Activated CD4-positive, alpha-beta T cell treated with anti-CD3 and anti-CD28 coated beads, Interleukin-2, amount 10 ng/mL, durations not matched to agents 7 days and 5 days (primary cell): ENCODE data around the gene CD28. TPM values are rescaled to one million over a fixed set of nuclear protein-coding genes. Genes with fewer than 3 reads are reported as not detected.

ENCODE experiments used
- CTCF ChIA-PET: fragments of 350-600 bp; sonication (Branson Sonifier 250); formaldehyde crosslinking; loops from one replicate; lab custom pipeline; 2021; ENCODE audit warnings: antibody characterized with exemption; lab: Charles Lee
- POLR2A ChIA-PET: fragments of 350-600 bp; sonication (Branson Sonifier 250); formaldehyde crosslinking; loops from one replicate; lab custom pipeline; 2021; ENCODE audit warnings: antibody characterized with exemption; lab: Charles Lee
- DNase-seq: peaks from one replicate; pipeline ENCODE4 v3.0.0-alpha.2; 2020
- H3K27ac Mint-ChIP-seq: one replicate; pipeline ENCODE4 v1.8.0; 2021; ENCODE audit warnings: mild to moderate bottlenecking, moderate library complexity, mixed read lengths
- H3K27me3 Mint-ChIP-seq: one replicate; pipeline ENCODE4 v1.8.0; 2021; ENCODE audit warnings: mixed read lengths
- H3K36me3 Mint-ChIP-seq: one replicate; pipeline ENCODE4 v1.8.0; 2021; ENCODE audit warnings: low read depth, mixed read lengths
- H3K4me1 Mint-ChIP-seq: one replicate; pipeline ENCODE4 v1.8.0; 2021; ENCODE audit warnings: mixed read lengths
- H3K4me3 Mint-ChIP-seq: one replicate; pipeline ENCODE4 v1.8.0; 2021; ENCODE audit warnings: mild to moderate bottlenecking, moderate library complexity, mixed read lengths
- H3K9me3 Mint-ChIP-seq: one replicate; pipeline ENCODE4 v1.8.0; 2021; ENCODE audit warnings: mixed read lengths
- total RNA-seq, 2 experiments: library from RNA; stranded (reverse); gene quantifications; one replicate each; pipeline ENCODE4 v1.2.3, GENCODE V29; 2021

Gene CD28
- 100 to 1,000 TPM; 151 to 163 TPM for total RNA-seq

GRCh38 chr2:203706403-203706802, at the start of gene CD28:
CD28 (plus strand) TSS chr2:203706639; CDS start chr2:203706697, 58 bp downstream.
- H3K36me3 Mint-ChIP-seq: peaks cover 47% of the 10 kb centered on the region

DNA sequence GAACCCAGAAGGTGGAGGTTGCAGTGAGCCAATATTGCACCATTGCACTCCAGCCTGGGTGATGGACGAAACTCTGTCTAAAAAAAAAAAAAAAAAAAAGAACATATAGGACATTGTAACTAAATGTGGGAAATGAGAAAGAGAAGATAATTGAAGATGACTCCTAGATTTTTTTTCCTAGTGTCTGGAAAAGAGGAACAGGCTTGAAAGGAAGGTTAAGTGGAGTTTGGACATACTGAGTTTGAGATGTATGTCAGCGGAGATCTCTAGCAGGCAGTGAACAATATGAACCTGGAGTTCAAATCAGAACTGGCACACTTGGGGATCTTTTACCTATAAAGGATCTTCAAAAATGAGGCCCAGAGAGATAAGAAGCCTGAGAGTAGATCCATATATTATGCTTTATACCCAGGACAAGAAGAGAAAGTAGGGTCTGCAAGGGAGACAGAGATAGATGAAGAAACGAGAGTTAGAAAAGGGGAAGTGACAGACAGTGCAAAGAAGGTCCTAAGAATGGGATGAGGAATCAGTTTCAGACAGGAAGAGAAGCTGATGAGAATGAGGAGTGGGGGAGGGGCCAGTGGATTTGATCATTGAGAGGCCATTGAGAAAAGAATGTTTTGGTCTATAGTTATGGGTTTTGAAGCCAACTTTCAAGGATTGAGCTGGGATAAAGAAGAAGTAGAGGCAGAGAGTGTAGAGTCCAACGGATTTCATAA, 46.9 kb upstream of the CD28 start:
- H3K27me3 Mint-ChIP-seq: peaks cover 2% of the 10 kb centered on the region
- no peak for DNase-seq
- no peaks in the 10 kb centered on the region for H3K36me3 Mint-ChIP-seq
- H3K9me3 Mint-ChIP-seq: peaks cover 5% of the 10 kb centered on the region
- no peak overlapping the region for H3K27ac Mint-ChIP-seq
- H3K4me1 Mint-ChIP-seq: peaks cover 45% of the 10 kb centered on the region
- H3K4me3 Mint-ChIP-seq: no peak overlapping the region
- ChIA-PET POLR2A (no interaction called here), CTCF (no interaction called here)

More at GRCh38 chr2:203706403-203706802, at the start of gene CD28:
- CTCF ChIA-PET: interaction anchor here (1.0 to 6.3 kb wide), 7 partner anchors 10 to 109 kb away, joined by 3 to 51 read pairs (median 4); no protein-coding TSS in a partner anchor
- peaks cover 41% of the 10 kb centered on the region for H3K4me1 Mint-ChIP-seq
- POLR2A ChIA-PET: interaction anchor here (0.6 to 1.5 kb wide), 8 partner anchors 24 to 1249 kb away, joined by 3 to 6 read pairs (median 4); no protein-coding TSS in a partner anchor
- peak; percentile 95 for DNase-seq
- H3K27ac Mint-ChIP-seq: peak within 1 kb of the TSS; percentile 99
- H3K4me3 Mint-ChIP-seq: peak within 1 kb of the TSS; percentile 92
- H3K9me3 Mint-ChIP-seq: peaks cover 9% of the 10 kb centered on the region
- H3K27me3 Mint-ChIP-seq: no peaks in the 10 kb centered on the region

DNA sequence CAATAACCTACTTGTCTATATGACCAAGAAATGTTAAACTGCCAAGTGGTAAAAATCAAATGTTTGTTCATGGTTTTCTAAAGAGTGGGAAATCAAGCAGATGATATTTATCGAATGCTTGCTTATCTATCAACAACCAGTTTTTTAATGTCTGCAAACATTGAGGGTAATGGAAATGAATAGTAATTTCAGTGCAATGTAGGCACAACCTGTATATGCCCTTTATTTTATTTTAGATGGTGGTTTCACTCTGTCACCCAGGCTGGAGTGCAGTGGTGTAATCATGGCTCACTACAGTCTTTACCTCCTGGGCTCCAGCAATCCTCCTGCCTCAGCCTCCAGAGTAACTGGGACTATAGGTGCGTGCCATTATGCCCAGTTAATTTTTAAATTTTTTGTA, 46.0 kb upstream of the CD28 start:
- no peak for DNase-seq
- no peaks in the 10 kb centered on the region for H3K36me3 Mint-ChIP-seq
- peaks cover 7% of the 10 kb centered on the region for H3K9me3 Mint-ChIP-seq
- no peak overlapping the region for H3K4me3 Mint-ChIP-seq
- H3K4me1 Mint-ChIP-seq: peaks cover 37% of the 10 kb centered on the region
- H3K27ac Mint-ChIP-seq: no peak overlapping the region
- H3K27me3 Mint-ChIP-seq: no peaks in the 10 kb centered on the region
- ChIA-PET POLR2A (no interaction called here), CTCF (no interaction called here)

- peaks cover 7% of the 10 kb centered on the region for H3K9me3 Mint-ChIP-seq
- peaks cover 29% of the 10 kb centered on the region for H3K4me1 Mint-ChIP-seq
- ChIA-PET CTCF (no interaction called here), POLR2A (no interaction called here)
- H3K36me3 Mint-ChIP-seq: no peaks in the 10 kb centered on the region
- H3K27me3 Mint-ChIP-seq: no peaks in the 10 kb centered on the region
- no peak overlapping the region for H3K4me3 Mint-ChIP-seq
- H3K27ac Mint-ChIP-seq: no peak overlapping the region
- DNase-seq: no peak
Measured at GRCh38 chr2:203661279-203661908, 45.0 kb upstream of the CD28 start.

- no peak overlapping the region for H3K4me3 Mint-ChIP-seq
- no peak overlapping the region for H3K27ac Mint-ChIP-seq
- no peaks in the 10 kb centered on the region for H3K27me3 Mint-ChIP-seq
- CTCF ChIA-PET: no interaction called here
- H3K36me3 Mint-ChIP-seq: no peaks in the 10 kb centered on the region
- H3K4me1 Mint-ChIP-seq: peaks cover 20% of the 10 kb centered on the region
- H3K9me3 Mint-ChIP-seq: peaks cover 7% of the 10 kb centered on the region
- DNase-seq: no peak
- POLR2A ChIA-PET: no interaction called here
Measured at GRCh38 chr2:203662487-203662886, 44.0 kb upstream of the CD28 start.

DNA sequence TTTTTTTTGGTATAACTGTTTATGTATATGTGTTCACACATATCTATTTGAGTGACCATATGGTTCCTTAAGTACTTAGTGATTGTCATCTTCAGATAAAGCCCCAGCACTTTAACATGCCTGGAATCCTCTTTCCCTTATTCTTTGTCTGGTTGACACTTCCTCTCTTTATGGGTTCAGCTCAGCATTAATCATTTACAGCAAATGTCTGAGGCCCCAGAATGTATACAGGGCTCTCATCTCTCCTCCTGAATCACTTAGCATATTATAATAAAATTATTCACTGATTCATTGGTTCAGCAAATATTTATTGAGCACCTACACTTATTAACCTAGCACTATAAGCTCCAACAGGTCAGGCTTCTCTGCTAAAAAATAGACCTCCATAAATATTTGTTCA, 43.5 kb upstream of the CD28 start:
- no peaks in the 10 kb centered on the region for H3K27me3 Mint-ChIP-seq
- no peaks in the 10 kb centered on the region for H3K36me3 Mint-ChIP-seq
- no peak overlapping the region for H3K4me3 Mint-ChIP-seq
- ChIA-PET POLR2A (no interaction called here), CTCF (interaction anchor here (1.1 kb wide), 1 partner anchor 9 kb away, joined by 3 read pairs; no protein-coding TSS in a partner anchor)
- H3K4me1 Mint-ChIP-seq: peaks cover 22% of the 10 kb centered on the region
- no peak overlapping the region for H3K27ac Mint-ChIP-seq
- no peak for DNase-seq
- H3K9me3 Mint-ChIP-seq: peaks cover 7% of the 10 kb centered on the region

DNA sequence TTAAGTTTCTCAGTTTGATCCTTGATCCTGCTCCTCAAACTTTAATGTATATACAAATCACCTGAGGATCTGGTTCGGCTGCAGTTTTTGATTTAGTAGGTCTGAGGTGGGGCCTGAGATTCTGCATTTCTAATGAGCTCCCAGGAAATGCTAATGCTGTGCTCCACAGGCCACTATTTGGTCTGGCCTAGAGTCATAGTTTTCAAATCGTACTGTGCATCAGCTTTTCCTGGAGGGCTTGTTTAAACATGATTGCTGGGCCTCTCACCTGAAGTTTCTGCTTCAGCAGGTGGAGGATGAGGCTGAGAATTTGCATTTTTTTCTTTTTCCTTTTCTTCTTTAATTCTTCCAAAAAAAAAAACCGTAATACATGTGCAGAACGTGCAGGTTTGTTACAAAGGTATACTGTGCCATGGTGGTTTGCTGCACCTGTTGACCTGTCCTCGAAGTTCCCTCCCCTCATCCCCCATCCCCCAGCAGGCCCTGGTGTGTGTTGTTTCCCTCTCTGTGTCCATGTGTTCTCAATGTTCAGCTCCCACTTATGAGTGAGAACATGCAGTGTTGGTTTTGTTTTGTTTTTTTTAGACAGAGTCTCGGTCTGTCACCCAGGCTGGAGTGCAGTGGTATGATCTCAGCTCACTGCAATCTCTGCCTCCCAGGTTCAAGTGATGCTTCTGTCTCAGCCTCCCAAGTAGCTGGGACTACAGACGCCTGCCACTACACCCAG, 42.2 kb upstream of the CD28 start:
- H3K4me1 Mint-ChIP-seq: peaks cover 19% of the 10 kb centered on the region
- H3K27ac Mint-ChIP-seq: no peak overlapping the region
- POLR2A ChIA-PET: no interaction called here
- no peak for DNase-seq
- H3K4me3 Mint-ChIP-seq: no peak overlapping the region
- CTCF ChIA-PET: interaction anchor here (0.8 to 1.1 kb wide), 2 partner anchors 8 to 34 kb away, joined by 3 read pairs; no protein-coding TSS in a partner anchor
- H3K36me3 Mint-ChIP-seq: no peaks in the 10 kb centered on the region
- no peaks in the 10 kb centered on the region for H3K27me3 Mint-ChIP-seq
- peaks cover 7% of the 10 kb centered on the region for H3K9me3 Mint-ChIP-seq

DNA sequence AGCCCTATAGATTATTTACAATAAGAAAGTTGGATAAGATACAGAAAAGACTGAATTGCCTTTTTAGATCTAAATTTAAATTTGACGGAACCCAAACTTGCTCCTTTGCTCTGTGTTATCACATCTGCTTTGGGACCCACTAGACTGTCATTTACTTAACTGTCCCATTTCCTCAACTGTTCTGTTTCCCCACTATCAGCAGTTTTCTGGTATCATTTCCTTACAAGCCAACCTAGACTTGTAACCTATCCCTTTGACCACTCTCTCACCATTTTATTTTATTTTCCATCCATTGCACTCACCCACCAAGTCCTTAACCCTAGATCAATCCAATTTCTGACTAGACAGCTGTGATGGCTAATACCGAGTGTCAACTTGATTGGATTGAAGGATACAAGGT, 38.6 kb upstream of the CD28 start:
- ChIA-PET POLR2A (no interaction called here), CTCF (no interaction called here)
- no peak for DNase-seq
- no peaks in the 10 kb centered on the region for H3K27me3 Mint-ChIP-seq
- peak overlapping the region; percentile 37 for H3K27ac Mint-ChIP-seq
- H3K36me3 Mint-ChIP-seq: peaks cover 5% of the 10 kb centered on the region
- peaks cover 5% of the 10 kb centered on the region for H3K9me3 Mint-ChIP-seq
- no peak overlapping the region for H3K4me3 Mint-ChIP-seq
- peaks cover 7% of the 10 kb centered on the region for H3K4me1 Mint-ChIP-seq

DNA sequence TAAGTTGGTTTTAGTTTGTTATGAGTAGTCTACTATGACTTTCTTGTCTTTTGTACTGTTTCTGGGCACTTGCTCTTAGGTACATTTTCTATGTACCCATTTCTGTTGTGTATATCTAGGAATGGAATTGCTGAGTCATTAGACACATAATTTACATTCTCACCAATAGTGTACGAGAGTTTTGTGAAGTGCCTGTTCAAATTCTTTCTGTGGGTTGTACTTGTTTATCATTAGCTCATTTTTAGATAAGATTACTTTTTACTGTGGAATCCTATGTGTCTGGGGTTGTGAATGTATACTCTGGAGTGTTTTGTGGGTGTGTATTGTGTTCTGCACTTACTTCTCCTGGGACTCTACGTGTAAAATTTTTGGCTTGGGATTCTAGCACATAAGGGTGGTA, 36.6 kb upstream of the CD28 start:
- Mint-ChIP-seq H3K36me3 (peaks cover 17% of the 10 kb centered on the region), H3K27me3 (no peaks in the 10 kb centered on the region), H3K4me3 (no peak overlapping the region), H3K4me1 (peaks cover 23% of the 10 kb centered on the region), H3K9me3 (peaks cover 10% of the 10 kb centered on the region), H3K27ac (no peak overlapping the region)
- CTCF ChIA-PET: interaction anchor here (0.5 kb wide), 1 partner anchor 125 kb away, joined by 3 read pairs; no protein-coding TSS in a partner anchor
- no peak for DNase-seq
- POLR2A ChIA-PET: no interaction called here

- ChIA-PET POLR2A (no interaction called here), CTCF (interaction anchor here (0.6 to 1.3 kb wide), 2 partner anchors 114 to 186 kb away, joined by 3 read pairs; no protein-coding TSS in a partner anchor)
- no peak overlapping the region for H3K4me3 Mint-ChIP-seq
- H3K27ac Mint-ChIP-seq: no peak overlapping the region
- peaks cover 14% of the 10 kb centered on the region for H3K9me3 Mint-ChIP-seq
- H3K36me3 Mint-ChIP-seq: peaks cover 18% of the 10 kb centered on the region
- H3K4me1 Mint-ChIP-seq: peaks cover 29% of the 10 kb centered on the region
- no peak for DNase-seq
- H3K27me3 Mint-ChIP-seq: no peaks in the 10 kb centered on the region
Measured at GRCh38 chr2:203670939-203671338, 35.5 kb upstream of the CD28 start.

DNA sequence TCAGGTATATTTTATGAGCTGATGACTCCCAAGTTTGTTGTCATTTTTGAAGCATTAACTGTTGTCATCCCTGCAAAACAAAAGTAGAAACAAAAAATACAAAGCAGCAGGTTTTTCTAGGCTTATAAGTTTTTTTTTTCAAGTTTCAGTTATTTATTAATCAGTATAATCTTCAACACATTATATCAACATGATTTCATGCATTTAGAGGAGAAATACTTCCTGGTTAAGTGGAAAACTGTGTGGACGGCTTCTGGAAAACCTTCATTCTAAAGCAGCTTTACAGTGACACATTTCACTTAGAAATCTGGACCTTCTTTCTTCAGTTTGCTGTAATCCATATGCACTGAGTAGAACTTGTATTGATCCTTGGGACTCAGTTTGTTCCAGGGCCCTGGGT, 34.6 kb upstream of the CD28 start:
- ChIA-PET CTCF (interaction anchor here (0.6 to 1.5 kb wide), 4 partner anchors 8 to 187 kb away, joined by 3 to 5 read pairs (median 3); no protein-coding TSS in a partner anchor), POLR2A (interaction anchor here (0.6 kb wide), 1 partner anchor 41 kb away, joined by 3 read pairs; no protein-coding TSS in a partner anchor)
- no peak overlapping the region for H3K27ac Mint-ChIP-seq

DNA sequence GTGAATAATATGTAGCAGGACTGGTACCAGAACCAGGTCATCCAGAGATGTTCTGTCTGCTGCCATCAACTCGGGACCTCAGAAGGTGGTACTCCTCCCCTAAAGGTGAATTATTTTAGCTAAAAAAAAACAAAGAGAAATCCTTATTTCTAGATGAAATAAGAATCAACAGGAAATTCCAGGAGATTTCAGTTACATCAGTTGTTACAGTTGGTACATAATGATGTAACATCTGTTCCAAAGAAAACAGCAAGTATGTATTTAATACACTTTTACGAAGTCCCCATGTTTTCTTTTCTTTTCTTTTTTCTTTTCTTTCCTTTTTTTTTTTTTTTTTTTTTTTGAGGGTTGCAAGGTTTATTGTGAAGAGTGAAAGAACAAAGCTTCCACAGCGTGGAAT, 33.6 kb upstream of the CD28 start:
- H3K4me1 Mint-ChIP-seq: peaks cover 28% of the 10 kb centered on the region
- peaks cover 1% of the 10 kb centered on the region for H3K27me3 Mint-ChIP-seq
- DNase-seq: no peak
- H3K36me3 Mint-ChIP-seq: peaks cover 20% of the 10 kb centered on the region
- ChIA-PET POLR2A (no interaction called here), CTCF (interaction anchor here (0.6 to 1.5 kb wide), 2 partner anchors 73 to 142 kb away, joined by 3 to 5 read pairs; no protein-coding TSS in a partner anchor)
- peaks cover 16% of the 10 kb centered on the region for H3K9me3 Mint-ChIP-seq
- no peak overlapping the region for H3K4me3 Mint-ChIP-seq
- H3K27ac Mint-ChIP-seq: no peak overlapping the region

More for the DNA sequence above, 34.6 kb upstream of the CD28 start:
- peaks cover 1% of the 10 kb centered on the region for H3K27me3 Mint-ChIP-seq
- peaks cover 20% of the 10 kb centered on the region for H3K36me3 Mint-ChIP-seq
- no peak overlapping the region for H3K4me3 Mint-ChIP-seq
- H3K9me3 Mint-ChIP-seq: peaks cover 14% of the 10 kb centered on the region
- peaks cover 29% of the 10 kb centered on the region for H3K4me1 Mint-ChIP-seq
- no peak for DNase-seq
